Measurements from ENCODE around the gene PDK1.

PDK1 gene

DNA sequence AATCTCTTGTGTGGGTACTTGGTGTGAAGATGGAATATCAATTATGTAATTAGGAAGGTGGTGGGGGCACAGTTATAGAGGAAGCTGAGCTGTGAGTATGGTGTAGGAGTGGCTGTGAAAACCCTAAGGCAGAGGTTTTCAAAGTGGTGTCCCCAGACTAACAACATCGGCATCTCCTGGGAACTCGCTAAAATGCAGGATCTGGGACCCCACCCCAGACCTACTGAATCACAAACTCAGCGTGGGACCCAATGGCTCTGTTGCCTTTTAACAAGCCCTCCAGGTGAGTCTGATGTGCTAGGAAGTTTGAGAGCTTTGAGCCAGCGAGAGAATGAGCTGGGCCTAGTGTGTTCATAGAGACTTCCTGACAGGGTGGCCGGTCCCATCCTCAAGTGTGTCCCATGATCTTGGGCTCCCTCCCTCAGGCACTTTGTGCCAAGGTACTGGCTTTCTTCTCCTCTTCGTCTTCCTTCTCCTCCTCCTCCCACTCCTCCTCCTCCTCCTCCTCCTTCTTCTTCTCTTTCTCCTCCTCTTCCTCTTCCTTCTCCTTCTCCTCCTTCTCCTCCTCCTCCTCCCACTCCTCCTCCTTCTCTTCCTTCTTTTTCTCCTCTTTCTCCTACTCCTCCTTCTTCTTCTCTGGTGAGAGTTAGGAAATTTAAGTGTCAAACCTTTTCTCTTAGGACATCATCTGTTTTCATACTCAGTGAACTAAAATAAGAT lies 86.6 kb downstream of the PDK1 start:
- no peak for DNase-seq

DNA sequence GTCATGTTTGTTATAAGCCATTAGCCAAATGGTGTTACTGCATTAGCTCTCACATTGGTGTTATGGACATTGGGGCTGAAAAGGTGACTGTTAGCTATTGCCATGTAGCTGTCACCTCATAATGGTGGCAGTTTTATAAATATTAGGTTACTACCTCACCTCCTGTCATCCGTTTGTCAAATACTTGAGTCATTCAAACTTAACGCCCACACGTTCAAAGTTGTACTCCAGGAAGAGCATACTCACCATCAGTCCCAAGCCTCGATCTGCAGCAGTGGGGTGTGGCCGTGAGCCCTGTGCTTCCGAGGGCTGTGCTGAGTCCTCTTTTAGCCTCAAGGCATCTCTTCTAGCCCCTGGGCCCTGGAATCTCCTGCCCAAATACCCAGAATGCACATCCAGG lies 87.3 kb downstream of the PDK1 start:
- no peak for DNase-seq

DNA sequence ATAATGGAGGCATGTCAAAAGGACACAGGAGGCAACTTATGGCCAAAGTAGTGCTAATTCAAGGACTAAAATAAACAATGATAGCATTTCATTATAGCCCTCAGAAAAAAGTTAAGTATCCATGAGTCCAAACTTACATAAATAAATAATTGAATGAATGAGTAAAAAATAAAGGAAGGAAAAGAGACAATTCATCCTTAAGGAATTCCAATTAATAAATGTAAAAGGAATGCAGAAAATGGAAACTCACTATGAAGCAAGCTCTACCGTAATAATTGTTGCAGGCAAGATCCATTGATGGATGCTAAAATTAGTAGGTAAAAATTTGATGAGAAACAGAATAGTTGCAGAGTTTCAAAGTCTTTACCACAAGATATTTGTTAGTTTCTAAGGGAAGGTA lies 91.5 kb downstream of the PDK1 start:
- no peak for DNase-seq

- DNase-seq: no peak
Observed at GRCh38 chr2:172655091-172655837, 99.4 kb downstream of the PDK1 start.

GRCh38 chr2:172655838-172656573 lies 100.1 kb downstream of the PDK1 start:
- DNase-seq: no peak
